ENCODE results near the gene BUD13. TPM values are rescaled to one million over a fixed set of nuclear protein-coding genes. Genes with fewer than 3 reads are reported as not detected.

The BUD13 gene
- total RNA-seq, 2 donors from 2014 or later: 17.9 to 19.1 TPM

DNA sequence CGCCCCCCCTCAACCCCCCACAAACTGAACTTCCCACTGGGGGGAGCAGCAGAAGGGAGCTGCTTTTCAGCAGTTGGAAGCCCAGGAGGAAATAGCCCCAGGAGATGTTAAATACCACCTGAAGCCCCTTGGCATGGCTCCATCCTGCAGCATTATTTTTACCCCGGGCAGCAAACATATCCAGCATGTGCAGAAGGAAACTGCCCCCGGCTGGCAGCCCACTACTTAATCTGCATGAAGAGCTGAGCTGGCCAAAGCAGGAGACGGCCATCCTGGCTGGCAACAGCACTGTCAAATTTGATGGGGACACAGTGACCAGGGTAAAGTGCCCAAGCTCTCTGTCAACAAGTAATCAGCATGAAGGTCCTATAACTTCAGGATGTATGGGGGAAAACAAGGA, 32.0 kb downstream of the BUD13 start:
- Histone ChIP-seq H3K4me1 (no peaks in the 10 kb centered on the region), H3K4me3 (no peak overlapping the region), H3K36me3 (no peaks in the 10 kb centered on the region), H3K9me3 (no peaks in the 10 kb centered on the region), H3K27me3 (no peaks in the 10 kb centered on the region), H3K27ac (no peak overlapping the region), H3K9ac (ENCODE audit: low read depth in 2 of 2, low read length in 2 of 2) (no peak overlapping the region)
- intact Hi-C loops (cut with DNase I): no loop called here
- TF ChIP-seq, protein P1, sequence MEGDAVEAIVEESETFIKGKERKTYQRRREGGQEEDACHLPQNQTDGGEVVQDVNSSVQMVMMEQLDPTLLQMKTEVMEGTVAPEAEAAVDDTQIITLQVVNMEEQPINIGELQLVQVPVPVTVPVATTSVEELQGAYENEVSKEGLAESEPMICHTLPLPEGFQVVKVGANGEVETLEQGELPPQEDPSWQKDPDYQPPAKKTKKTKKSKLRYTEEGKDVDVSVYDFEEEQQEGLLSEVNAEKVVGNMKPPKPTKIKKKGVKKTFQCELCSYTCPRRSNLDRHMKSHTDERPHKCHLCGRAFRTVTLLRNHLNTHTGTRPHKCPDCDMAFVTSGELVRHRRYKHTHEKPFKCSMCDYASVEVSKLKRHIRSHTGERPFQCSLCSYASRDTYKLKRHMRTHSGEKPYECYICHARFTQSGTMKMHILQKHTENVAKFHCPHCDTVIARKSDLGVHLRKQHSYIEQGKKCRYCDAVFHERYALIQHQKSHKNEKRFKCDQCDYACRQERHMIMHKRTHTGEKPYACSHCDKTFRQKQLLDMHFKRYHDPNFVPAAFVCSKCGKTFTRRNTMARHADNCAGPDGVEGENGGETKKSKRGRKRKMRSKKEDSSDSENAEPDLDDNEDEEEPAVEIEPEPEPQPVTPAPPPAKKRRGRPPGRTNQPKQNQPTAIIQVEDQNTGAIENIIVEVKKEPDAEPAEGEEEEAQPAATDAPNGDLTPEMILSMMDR (IDR thresholded peaks at IDR 0.05): no peak
- no peak for DNase-seq

DNA sequence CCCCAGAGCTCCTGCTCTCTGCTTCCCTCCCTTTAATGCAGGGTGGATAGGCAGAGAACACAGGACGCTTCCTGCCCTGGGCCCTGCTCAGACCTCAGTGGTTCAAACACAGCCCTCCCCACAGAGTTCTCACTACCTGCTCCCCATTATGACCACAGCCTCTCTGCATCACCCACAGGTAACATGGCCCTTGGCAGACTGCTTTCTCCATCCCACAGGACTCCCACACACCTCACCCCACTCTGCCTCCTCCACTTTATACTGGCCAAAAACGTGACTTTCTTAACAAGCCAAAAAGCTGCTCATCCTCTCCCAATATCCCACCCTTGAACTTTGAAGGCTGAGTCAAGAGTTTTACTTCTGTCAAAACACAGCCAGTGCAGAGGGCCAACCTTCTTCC, 33.8 kb downstream of the BUD13 start:
- Histone ChIP-seq H3K9me3 (no peaks in the 10 kb centered on the region), H3K27ac (no peak overlapping the region), H3K9ac (ENCODE audit: low read depth in 2 of 2, low read length in 2 of 2) (no peak overlapping the region), H3K36me3 (no peaks in the 10 kb centered on the region), H3K27me3 (no peaks in the 10 kb centered on the region), H3K4me3 (no peak overlapping the region), H3K4me1 (no peaks in the 10 kb centered on the region)
- TF ChIP-seq, protein P1 (IDR thresholded peaks at IDR 0.05): no peak
- intact Hi-C loops (cut with DNase I): no loop called here
- DNase-seq: no peak

DNA sequence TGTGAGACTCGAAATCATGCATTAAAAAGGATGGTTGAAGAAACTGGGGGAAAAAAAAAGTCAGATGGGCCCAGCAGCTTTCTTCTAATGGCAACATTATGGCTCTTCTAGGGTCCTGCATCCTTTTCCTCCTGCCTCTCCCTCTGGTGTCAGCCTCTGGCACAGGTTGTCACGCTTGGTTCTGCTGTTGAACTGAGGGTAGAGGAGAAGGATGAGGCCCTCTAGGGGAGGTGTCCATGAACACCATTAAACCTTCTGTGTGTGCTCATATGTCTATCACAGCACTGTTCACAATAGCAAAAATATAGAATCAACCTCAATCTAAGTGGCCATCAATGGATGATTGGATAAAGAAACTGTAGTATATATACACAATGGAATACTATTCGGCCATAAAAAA, 36.0 kb downstream of the BUD13 start:
- Histone ChIP-seq H3K4me3 (no peak overlapping the region), H3K9ac (ENCODE audit: low read depth in 2 of 2, low read length in 2 of 2) (no peak overlapping the region), H3K4me1 (no peaks in the 10 kb centered on the region), H3K27ac (no peak overlapping the region), H3K36me3 (no peaks in the 10 kb centered on the region), H3K9me3 (no peaks in the 10 kb centered on the region), H3K27me3 (no peaks in the 10 kb centered on the region)
- intact Hi-C loops (cut with DNase I): no loop called here
- no peak for DNase-seq
- TF ChIP-seq, protein P1 (IDR thresholded peaks at IDR 0.05): no peak

DNA sequence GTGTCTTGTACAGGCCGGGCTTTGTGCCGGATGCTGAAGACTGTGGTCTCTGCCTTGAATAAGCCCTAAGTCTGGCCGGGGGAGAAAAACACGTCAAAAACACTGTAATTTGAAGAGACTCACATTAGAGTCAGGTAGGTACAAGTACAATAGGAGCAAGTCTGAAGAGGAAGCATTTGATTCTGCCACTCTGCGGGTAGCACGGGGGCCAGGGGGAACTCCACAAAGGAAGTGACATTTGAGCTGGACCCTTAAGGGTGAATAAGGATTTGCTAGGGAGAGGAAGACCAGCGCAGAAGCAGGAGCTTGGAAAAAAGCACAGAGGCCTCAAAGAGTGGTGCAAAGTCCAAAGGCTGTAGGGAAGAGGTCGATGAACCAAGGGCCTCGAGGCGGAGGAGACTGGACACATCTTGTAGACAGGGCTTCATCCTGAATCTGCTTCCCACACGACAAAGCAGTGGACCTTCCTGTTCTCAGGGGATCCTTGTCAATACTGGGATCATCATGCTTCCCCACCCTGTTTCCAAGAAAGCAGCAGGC, 38.7 kb downstream of the BUD13 start:
- Histone ChIP-seq H3K4me1 (no peaks in the 10 kb centered on the region), H3K9me3 (no peaks in the 10 kb centered on the region), H3K27ac (no peak overlapping the region), H3K36me3 (no peaks in the 10 kb centered on the region), H3K9ac (ENCODE audit: low read depth in 2 of 2, low read length in 2 of 2) (no peak overlapping the region), H3K27me3 (no peaks in the 10 kb centered on the region), H3K4me3 (no peak overlapping the region)
- TF ChIP-seq, protein P1 (IDR thresholded peaks at IDR 0.05): no peak
- DNase-seq: no peak
- intact Hi-C loops (cut with DNase I): no loop called here

DNA sequence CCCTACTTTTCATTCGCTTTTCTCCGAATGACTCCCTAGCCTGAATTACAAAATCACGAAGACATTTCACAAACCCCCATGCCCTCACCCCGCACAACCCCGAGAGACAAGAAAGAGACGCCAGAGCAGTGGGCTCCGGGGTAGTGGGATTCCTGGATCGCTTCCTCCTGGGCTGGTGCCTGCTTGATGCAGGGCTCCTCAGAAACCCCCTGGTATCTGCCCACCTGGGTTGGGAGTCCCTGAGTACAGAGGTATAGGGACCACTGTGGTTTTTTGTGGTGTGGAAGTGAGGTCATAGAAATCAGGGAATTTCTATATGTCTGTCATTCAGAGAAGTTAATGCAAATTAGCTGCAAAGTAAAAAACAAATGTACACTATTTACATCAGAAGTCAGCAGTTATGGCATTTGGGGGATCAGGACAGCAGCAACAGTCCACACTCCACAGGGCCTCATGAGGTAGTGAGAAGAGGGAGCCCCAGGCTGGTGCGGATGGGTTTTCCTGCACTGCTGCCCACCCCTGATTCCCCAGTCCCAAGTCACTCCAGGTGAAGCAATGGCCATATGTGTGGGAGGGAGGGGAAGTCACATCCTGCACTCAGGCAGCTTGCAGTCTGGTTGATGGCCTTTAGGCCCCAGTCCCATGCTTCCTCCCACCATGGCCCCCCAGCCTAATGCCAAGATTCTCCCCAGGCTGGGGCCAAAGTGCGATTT, 39.6 kb downstream of the BUD13 start:
- TF ChIP-seq, protein P1 (IDR thresholded peaks at IDR 0.05): no peak

More for the DNA sequence above, 39.6 kb downstream of the BUD13 start:
- intact Hi-C loops (cut with DNase I): no loop called here
- Histone ChIP-seq H3K27me3 (no peaks in the 10 kb centered on the region), H3K4me3 (no peak overlapping the region), H3K36me3 (no peaks in the 10 kb centered on the region), H3K27ac (no peak overlapping the region), H3K4me1 (no peaks in the 10 kb centered on the region), H3K9ac (ENCODE audit: low read depth in 2 of 2, low read length in 2 of 2) (no peak overlapping the region), H3K9me3 (no peaks in the 10 kb centered on the region)
- no peak for DNase-seq
